GM04504 (cell line): Measurements from ENCODE around the gene KCNJ13.
"Not testable (repeated sequence)": the region's sequence is repeated elsewhere in the genome, so short reads cannot be mapped to it uniquely, and the experiment has no call there.

Source experiments
- DNase-seq: peaks from one replicate; pipeline ENCODE4 v3.0.0-alpha.2; 2012; ENCODE audit warnings: low read depth

Gene KCNJ13

DNA sequence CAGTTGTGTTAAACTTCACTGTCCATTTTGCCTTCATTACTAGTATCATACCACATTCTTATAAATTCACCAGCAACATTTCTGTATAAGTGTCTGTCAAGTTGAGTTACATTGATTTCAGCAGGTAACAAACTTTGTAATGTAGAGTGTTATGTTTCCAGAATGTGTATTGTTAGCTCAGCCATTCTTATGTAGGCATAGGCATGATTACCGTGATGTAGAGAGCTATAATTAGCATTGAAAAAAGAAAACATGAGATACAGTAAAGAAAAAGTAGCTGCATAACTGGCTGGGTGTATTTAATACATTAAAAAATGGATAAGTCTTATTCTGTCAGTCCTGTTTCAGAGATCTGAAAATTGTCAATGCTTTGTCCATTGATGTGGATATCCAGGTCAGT, 8.5 kb downstream of the KCNJ13 start:
- DNase-seq: no peak

DNA sequence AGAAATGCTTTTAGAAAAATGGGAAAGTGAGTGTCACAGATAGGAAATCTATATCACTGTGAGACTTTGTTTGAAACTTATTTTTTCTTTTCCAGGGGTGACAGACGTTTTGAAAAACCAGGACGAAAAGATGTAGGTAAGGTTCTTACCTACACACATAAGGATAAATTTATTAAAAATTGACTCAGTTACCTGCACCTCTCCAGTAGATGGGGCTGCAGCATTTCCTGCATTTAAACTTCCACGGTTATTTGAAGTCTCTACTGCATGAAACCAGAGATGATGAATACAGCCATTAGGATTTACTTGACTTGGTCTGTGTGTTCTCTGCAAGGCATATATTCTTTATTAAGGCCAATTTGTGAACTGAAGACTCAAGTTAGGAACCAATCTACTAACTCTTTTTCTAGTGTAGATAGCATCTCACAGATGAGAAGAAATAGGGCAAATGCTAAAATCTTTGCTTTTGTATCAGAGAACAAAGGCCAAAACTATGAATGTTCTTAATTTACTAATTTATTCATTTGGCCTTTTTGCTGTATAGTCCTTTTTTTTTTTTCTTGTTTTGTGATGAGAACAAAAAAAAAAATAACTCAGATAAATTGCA, 15.0 kb downstream of the KCNJ13 start:
- no peak for DNase-seq

- DNase-seq: no peak
These were observed 18.5 kb downstream of the KCNJ13 start for GRCh38 chr2:232757905-232758304.

DNA sequence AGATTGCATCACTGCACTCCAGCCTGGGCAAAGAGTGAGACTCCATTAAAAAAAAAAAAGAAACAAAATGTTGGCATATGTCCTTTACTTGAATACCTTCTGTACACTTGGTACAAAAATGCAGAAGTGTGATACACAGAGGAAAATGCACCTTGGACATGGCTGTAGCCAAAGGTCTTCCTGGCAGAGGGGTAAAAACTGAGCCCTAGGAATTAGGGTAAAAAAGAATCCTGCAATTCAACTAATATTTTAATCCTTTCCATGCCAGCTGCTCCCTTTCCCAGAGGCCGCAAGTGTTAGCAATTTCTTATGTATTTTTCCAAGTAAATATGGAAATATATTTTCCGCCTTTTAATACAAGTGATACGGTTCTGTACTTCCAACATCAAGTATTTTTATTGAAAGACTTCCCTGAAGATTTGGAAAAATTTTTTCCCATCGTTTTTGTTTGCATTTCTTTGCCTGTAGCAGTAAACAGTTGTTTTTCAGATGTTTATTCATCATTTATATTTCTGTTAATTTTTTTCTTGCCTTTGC, 26.2 kb downstream of the KCNJ13 start:
- no peak for DNase-seq

GRCh38 chr2:232749331-232749730, 27.0 kb downstream of the KCNJ13 start:
- no peak for DNase-seq

- no peak for DNase-seq
These were observed 28.3 kb downstream of the KCNJ13 start for GRCh38 chr2:232748038-232748437.

DNA sequence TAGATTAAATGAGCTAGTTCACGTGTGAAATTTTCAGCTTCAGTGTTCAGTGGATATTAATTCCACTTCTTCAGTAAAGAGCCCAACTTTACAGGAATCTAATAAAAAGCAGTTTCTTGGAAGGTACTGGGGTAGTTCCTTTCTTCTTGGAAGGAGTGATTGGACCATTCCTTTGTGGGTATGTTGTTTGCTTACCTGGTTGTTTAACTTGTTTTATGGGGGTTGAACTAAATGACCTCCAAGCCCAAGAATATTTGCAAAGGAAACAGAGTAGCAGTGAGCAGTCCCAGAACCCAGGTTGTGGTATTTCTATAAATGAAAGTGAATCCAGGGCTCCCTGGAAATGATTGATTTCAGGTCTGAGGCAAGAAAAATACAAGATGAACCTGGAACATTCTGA, 31.4 kb downstream of the KCNJ13 start:
- DNase-seq: no peak

DNA sequence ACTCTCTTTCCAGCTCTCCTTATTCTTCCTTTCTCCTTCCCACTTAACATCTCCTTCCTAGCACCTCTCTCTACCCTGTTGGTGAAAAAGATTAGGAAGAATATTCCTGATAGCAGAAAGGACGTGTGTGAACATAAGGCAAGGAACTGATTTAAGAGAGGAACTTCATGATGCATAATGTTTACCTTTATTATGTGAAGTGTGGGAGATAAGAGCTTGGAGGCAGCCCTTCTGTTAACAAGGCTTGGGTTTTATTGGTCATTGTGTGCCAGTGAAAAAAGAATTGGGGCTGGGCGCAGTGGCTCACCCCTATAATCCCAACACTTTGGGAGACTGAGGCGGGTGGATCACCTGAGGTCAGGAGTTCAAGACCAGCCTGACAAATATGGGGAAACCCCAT, 34.4 kb downstream of the KCNJ13 start:
- DNase-seq: no peak

DNA sequence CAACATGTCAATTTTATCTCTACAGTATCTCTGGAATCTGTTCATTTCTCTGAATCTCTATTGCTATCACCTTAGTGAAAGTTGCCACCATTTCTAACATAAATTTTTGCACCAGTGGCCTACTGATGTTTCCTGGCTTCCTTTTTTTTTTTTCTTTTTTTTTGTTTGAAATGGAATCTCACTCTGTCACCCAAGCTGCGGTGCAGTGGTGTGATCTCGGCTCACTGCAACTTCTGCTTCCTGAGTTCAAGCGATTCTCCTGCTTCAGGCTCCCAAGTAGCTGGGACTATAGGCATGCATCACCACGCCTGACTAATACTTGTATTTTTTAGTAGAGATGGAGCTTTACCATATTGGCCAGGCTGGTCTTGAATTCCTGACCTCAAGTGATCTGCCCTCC, 35.1 kb downstream of the KCNJ13 start:
- no peak for DNase-seq

GRCh38 chr2:232731470-232731869, 44.9 kb downstream of the KCNJ13 start:
- peak; percentile 14 for DNase-seq

DNA sequence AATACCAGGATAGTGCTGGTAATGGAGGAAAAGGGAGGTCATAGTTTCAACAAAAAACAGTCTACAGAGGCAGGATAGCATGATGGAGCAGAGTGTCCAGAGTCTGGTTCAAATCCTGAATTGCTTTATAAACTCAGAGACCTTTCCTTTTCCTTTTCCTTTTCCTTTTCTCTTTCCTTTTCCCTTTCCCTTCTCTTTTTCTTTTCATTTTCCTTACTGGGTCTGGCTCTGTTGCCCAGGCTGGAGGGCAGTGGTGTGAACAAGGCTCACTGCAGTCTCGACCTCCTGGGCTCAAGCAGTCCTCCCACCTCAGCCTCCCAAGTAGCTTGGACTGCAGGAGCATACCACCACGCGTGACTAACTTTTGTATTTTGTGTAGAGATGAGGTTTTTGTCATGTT, 47.6 kb downstream of the KCNJ13 start:
- no peak for DNase-seq

DNA sequence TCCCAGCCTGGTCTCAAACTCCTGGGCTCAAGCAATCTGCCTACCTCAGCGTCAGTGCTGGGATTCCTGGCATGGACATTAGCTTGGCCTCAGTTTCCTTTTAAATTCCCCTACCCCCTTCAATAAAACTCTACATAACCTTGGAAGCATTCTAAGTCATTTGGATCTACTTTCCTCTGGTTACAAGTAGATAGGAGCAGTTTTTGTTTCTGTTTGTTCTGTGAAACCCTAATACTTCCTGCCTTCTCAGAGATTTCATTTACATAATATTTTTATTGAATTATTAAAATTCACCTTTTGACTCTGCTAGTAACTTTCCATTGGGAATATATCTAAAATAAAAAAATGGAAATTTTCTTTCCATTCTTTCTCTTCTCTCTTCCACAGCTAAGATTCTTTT, 53.3 kb downstream of the KCNJ13 start:
- DNase-seq: no peak

DNA sequence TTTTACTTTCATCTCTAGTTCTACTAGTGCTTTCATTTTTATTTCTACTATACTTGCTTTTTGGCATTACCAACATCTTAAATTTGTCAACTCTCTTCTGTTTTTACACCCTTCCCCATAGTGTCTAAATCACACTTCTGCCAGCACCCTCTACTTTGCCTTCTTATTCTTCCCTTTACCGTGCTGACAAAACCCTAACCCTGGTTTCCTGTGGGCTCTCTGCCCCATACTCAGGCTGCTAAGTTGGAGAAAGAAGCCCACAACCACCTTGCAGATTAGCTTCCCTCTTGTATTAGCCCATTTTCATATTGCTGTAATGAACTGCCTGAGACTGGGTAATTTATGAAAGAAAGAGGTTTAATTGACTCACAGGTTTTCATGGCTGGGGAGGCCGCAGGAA, 54.5 kb downstream of the KCNJ13 start:
- DNase-seq: no peak

DNA sequence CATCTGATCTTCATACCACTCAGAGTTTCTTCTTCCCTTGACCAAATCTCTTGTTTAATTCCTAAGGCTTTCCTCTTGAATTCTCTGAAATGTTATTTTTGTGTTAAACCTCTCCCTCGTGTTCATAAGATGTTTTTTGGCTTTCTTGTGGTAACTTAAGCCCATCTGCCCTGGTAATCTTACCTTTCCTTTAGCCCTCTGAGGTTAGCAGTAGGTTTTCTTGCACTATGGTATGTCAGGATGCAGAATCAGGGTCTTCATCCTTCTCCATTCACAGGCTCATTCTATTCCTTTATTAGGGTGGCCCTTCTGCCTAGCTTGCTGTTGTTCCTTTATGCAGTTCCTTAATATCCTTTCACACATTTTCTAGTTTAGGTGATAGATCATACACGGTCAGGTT, 55.1 kb downstream of the KCNJ13 start:
- DNase-seq: no peak

DNA sequence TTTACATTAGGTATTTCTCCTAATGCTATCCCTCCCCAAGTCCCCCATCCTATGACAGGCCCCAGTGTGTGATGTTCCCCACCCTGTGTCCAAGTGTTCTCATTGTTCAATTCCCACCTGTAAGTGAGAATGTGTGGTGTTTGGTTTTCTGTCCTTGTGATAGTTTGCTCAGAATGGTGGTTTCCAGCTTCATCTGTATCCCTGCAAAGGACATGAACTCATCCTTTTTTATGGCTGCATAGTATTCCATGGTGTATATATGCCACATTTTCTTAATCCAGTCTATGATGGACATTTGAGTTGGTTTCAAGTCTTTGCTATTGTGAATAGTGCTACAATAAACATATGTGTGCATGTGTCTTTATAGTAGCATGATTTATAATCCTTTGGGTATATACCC, 56.3 kb downstream of the KCNJ13 start:
- not testable (repeated sequence) for DNase-seq
